SK-N-SH treated with all-trans-retinoic acid at 6 μM for 48 hours (cell line): Measurements from ENCODE around the gene HEXIM1.

Experiments used
- CREB5 ChIP-seq: fragments of 250-450 bp; sonication (Bioruptor Pico); IDR thresholded peaks from 2 replicates; pipeline ENCODE4 v1.5.1; 2020; ENCODE audit warnings: low read depth, mild to moderate bottlenecking, moderate library complexity
- CSRNP3 ChIP-seq: fragments of 250-450 bp; sonication (Bioruptor Pico); IDR thresholded peaks from 2 replicates; pipeline ENCODE4 v1.5.1; 2021; ENCODE audit warnings: mild to moderate bottlenecking, moderate library complexity
- OSR1 ChIP-seq: fragments of 250-450 bp; sonication (Bioruptor Pico); IDR thresholded peaks from 2 replicates; pipeline ENCODE4 v1.8.0; 2022; ENCODE audit warnings: moderate library complexity, mild to moderate bottlenecking, inconsistent platforms
- PATZ1 ChIP-seq: fragments of 250-450 bp; sonication (Bioruptor Pico); IDR thresholded peaks from 2 replicates; pipeline ENCODE4 v1.8.0; 2020; ENCODE audit warnings: mild to moderate bottlenecking, moderate library complexity, borderline replicate concordance
- PPARA ChIP-seq: fragments of 250-450 bp; sonication (Bioruptor Pico); IDR thresholded peaks from 2 replicates; pipeline ENCODE4 v1.5.0; 2020; ENCODE audit warnings: mild to moderate bottlenecking, borderline replicate concordance
- RARB ChIP-seq: fragments of 250-450 bp; sonication (Bioruptor Pico); IDR thresholded peaks from 2 replicates; pipeline ENCODE4 v1.8.0; 2021; ENCODE audit warnings: mild to moderate bottlenecking, moderate library complexity
- TOX ChIP-seq: fragments of 250-450 bp; sonication (Bioruptor Pico); IDR thresholded peaks from 2 replicates; pipeline ENCODE4 v1.8.0; 2021; ENCODE audit warnings: mild to moderate bottlenecking, moderate library complexity, borderline replicate concordance
- ZFP3 ChIP-seq: fragments of 250-450 bp; sonication (Bioruptor Pico); IDR thresholded peaks from 2 replicates; pipeline ENCODE4 v1.5.0; 2020; ENCODE audit warnings: mild to moderate bottlenecking, moderate library complexity
- ZFP30 ChIP-seq: fragments of 450-650 bp; formaldehyde crosslinking; IDR thresholded peaks from 2 replicates; pipeline ENCODE4 v1.5.0; 2022; ENCODE audit warnings: mild to moderate bottlenecking, moderate library complexity

- peak; percentile 84 for TF ChIP-seq ZFP30 (CRISPR knock-in tag)
- peak; percentile 87; the same call in 1 of the 2 replicates for TF ChIP-seq PATZ1 (CRISPR knock-in tag)
- TF ChIP-seq CSRNP3 (CRISPR knock-in tag): peak; percentile 98
- TF ChIP-seq TOX (CRISPR knock-in tag): peak; percentile 98
- peak; percentile 87 for TF ChIP-seq PPARA (CRISPR knock-in tag)
- TF ChIP-seq ZFP3 (CRISPR knock-in tag): peak; percentile 41; the same call in 1 of the 2 replicates
- peak; percentile 98 for TF ChIP-seq RARB
- TF ChIP-seq OSR1 (CRISPR knock-in tag): no peak
- peak; percentile 95 for TF ChIP-seq CREB5 (CRISPR knock-in tag)
Measured at GRCh38 chr17:45148183-45149036, at the start of gene HEXIM1.
